GM12874 (cell line): Measurements from ENCODE around the gene KLHL36.

Experiments used
- TF ChIP-seq, protein P1 (sequence below): IDR thresholded peaks from 2 replicates; pipeline ENCODE4 v1.5.1; 2011; ENCODE audit warnings: low read depth, mild to moderate bottlenecking, control low read depth, low read length, moderate library complexity; ENCODE audit not compliant: insufficient read depth

The KLHL36 gene

DNA sequence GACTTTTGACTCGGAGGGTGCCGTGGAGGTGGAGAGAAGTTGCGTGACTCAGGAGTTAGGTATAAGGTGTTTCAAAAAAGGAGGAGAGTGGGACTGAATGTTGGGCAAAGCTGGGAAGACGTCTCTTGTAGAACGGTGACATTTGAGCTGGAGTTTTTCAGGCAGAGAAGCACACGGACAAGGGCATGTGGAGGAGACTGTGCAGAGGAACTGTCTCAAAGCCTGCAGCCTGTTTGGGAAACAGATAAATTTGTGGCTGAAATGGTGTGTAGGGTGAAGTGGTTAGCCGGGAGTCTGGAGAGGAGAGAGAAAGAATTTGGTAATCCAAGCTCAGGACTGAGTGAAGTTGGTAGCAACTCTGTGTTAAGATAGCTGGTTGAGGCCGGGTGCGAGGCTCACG, 61.3 kb downstream of the KLHL36 start:
- TF ChIP-seq, protein P1, sequence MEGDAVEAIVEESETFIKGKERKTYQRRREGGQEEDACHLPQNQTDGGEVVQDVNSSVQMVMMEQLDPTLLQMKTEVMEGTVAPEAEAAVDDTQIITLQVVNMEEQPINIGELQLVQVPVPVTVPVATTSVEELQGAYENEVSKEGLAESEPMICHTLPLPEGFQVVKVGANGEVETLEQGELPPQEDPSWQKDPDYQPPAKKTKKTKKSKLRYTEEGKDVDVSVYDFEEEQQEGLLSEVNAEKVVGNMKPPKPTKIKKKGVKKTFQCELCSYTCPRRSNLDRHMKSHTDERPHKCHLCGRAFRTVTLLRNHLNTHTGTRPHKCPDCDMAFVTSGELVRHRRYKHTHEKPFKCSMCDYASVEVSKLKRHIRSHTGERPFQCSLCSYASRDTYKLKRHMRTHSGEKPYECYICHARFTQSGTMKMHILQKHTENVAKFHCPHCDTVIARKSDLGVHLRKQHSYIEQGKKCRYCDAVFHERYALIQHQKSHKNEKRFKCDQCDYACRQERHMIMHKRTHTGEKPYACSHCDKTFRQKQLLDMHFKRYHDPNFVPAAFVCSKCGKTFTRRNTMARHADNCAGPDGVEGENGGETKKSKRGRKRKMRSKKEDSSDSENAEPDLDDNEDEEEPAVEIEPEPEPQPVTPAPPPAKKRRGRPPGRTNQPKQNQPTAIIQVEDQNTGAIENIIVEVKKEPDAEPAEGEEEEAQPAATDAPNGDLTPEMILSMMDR: no peak

DNA sequence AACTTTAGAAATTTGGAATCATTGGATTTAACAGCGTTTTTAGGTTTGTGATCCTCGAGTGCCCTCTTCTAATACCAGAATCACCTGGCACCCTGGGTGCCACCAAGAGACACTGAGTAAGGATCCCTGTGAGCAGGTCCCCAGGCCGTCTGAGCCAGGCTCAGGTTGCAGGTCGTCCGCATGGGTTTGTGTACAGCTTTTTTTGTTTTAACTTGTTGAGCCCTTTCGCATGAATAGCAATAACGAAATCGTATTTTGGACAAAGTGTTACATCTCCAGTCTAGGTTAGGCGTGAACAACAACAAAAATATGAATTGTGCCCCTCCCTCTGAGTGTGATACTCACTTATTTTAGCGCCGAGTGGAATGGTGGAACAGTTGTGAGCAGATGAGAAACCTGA, 62.4 kb downstream of the KLHL36 start:
- TF ChIP-seq, protein P1: no peak
